GM23338 (cell line): Measurements from ENCODE around the gene RIN3. TPM values are rescaled to one million over a fixed set of nuclear protein-coding genes. Genes with fewer than 3 reads are reported as not detected.

Experiments used
- ATAC-seq: fragments of 200-7000 bp; cut with Tn5 transposase; 3 replicates; pipeline ENCODE4 v1.9.1; 2020
- DNase-seq: peaks from one replicate; pipeline ENCODE4 v3.0.0-alpha.2; 2015; ENCODE audit warnings: low spot score
- H2AFZ ChIP-seq: fragments of 200-600 bp; sonication (generic); 2 replicates; pipeline ENCODE4 v1.8.0; 2016; ENCODE audit warnings: antibody characterized with exemption, mild to moderate bottlenecking, moderate library complexity
- H3F3A ChIP-seq: fragments of 200-600 bp; sonication (generic); replicated peaks from 2 replicates; pipeline ENCODE4 v1.8.0; 2017; ENCODE audit warnings: antibody characterized with exemption, mixed run types, low read depth
- H3K27ac ChIP-seq: fragments of 200-600 bp; sonication (generic); 2 replicates; pipeline ENCODE4 v1.6.1; 2016; ENCODE audit warnings: low read depth
- H3K27me3 ChIP-seq: fragments of 200-600 bp; sonication (generic); 2 replicates; pipeline ENCODE4 v1.8.0; 2016; ENCODE audit warnings: mild to moderate bottlenecking, mixed run types, moderate library complexity; ENCODE audit not compliant: insufficient read depth
- H3K36me3 ChIP-seq: fragments of 200-600 bp; sonication (generic); 2 replicates; pipeline ENCODE4 v1.8.0; 2016; ENCODE audit warnings: mild to moderate bottlenecking; ENCODE audit not compliant: insufficient read depth
- H3K4me1 ChIP-seq: fragments of 200-600 bp; sonication (generic); 2 replicates; pipeline ENCODE4 v1.8.0; 2016; ENCODE audit warnings: mild to moderate bottlenecking, moderate library complexity; ENCODE audit not compliant: insufficient read depth
- H3K4me2 ChIP-seq: fragments of 200-600 bp; sonication (generic); 2 replicates; pipeline ENCODE4 v1.7.1; 2017; ENCODE audit warnings: mixed run types
- H3K4me3 ChIP-seq: fragments of 200-600 bp; sonication (generic); 2 replicates; pipeline ENCODE4 v1.6.1; 2016; ENCODE audit warnings: mixed run types
- H3K79me2 ChIP-seq: fragments of 200-600 bp; sonication (generic); replicated peaks from 2 replicates; pipeline ENCODE4 v1.8.0; 2017; ENCODE audit warnings: mild to moderate bottlenecking; ENCODE audit not compliant: insufficient read depth
- H3K9me2 ChIP-seq: fragments of 200-600 bp; sonication (generic); 2 replicates; pipeline ENCODE4 v1.8.0; 2017; ENCODE audit not compliant: insufficient read depth
- H4K20me1 ChIP-seq: fragments of 200-600 bp; sonication (generic); replicated peaks from 2 replicates; pipeline ENCODE4 v1.8.0; 2017; ENCODE audit warnings: mild to moderate bottlenecking; ENCODE audit not compliant: insufficient read depth
- H3K27ac Mint-ChIP-seq: 2 replicates; pipeline ENCODE4 v1.8.0; 2020; ENCODE audit warnings: inconsistent platforms, mild to moderate bottlenecking, moderate library complexity, mixed read lengths
- H3K27me3 Mint-ChIP-seq: 3 replicates; pipeline ENCODE4 v1.8.0; 2022; ENCODE audit warnings: low read depth, mild to moderate bottlenecking, moderate library complexity, mixed read lengths, inconsistent platforms; ENCODE audit not compliant: insufficient read depth, poor library complexity
- H3K36me3 Mint-ChIP-seq: 3 replicates; pipeline ENCODE4 v1.8.0; 2021; ENCODE audit warnings: low read depth, mild to moderate bottlenecking, inconsistent platforms, moderate library complexity, mixed read lengths
- H3K4me1 Mint-ChIP-seq: 3 replicates; pipeline ENCODE4 v1.8.0; 2020; ENCODE audit warnings: mild to moderate bottlenecking, inconsistent platforms, mixed read lengths
- H3K4me3 Mint-ChIP-seq: 3 replicates; pipeline ENCODE4 v1.8.0; 2021; ENCODE audit warnings: moderate library complexity, mild to moderate bottlenecking, inconsistent platforms, mixed read lengths
- H3K9me3 Mint-ChIP-seq: 3 replicates; pipeline ENCODE4 v1.8.0; 2020; ENCODE audit warnings: moderate library complexity, mild to moderate bottlenecking, inconsistent platforms, mixed read lengths
- CREB1 ChIP-seq: fragments of 250-450 bp; sonication (Bioruptor Pico); IDR thresholded peaks from 2 replicates; pipeline ENCODE4 v1.5.0; 2020; ENCODE audit warnings: low read depth, mild to moderate bottlenecking, moderate library complexity
- CTCF ChIP-seq, 2 experiments: fragments of 200-600 bp in 1 of 2; sonication (generic) in 1 of 2; conservative IDR thresholded peaks; 2 replicates each; pipeline versions ENCODE4 v1.5.1 to v1.6.1; 2016 to 2017; ENCODE audit warnings: antibody characterized with exemption in 2 of 2, low read depth in 2 of 2, mild to moderate bottlenecking in 2 of 2, moderate library complexity in 1 of 2
- ETS1 ChIP-seq: IDR thresholded peaks from 2 replicates; pipeline ENCODE4 v1.6.1; 2016; ENCODE audit warnings: antibody characterized with exemption
- EZH2 ChIP-seq: fragments of 200-600 bp; sonication (generic); IDR thresholded peaks from one replicate; pipeline ENCODE4 v1.8.0; 2017; ENCODE audit warnings: antibody characterized with exemption, mild to moderate bottlenecking, low read depth; ENCODE audit not compliant: unreplicated experiment
- EZH2phosphoT487 ChIP-seq: fragments of 200-600 bp; sonication (generic); IDR thresholded peaks from one replicate; pipeline ENCODE4 v1.8.1; 2018; ENCODE audit warnings: antibody characterized with exemption; ENCODE audit not compliant: unreplicated experiment
- JUNB ChIP-seq: IDR thresholded peaks from one replicate; pipeline ENCODE4 v1.6.1; 2016; ENCODE audit warnings: antibody characterized with exemption; ENCODE audit not compliant: unreplicated experiment
- NANOG ChIP-seq: IDR thresholded peaks from 2 replicates; pipeline ENCODE4 v1.6.1; 2016; ENCODE audit warnings: antibody characterized with exemption, borderline replicate concordance
- POLR2AphosphoS5 ChIP-seq: IDR thresholded peaks from 2 replicates; pipeline ENCODE4 v1.6.1; 2016; ENCODE audit warnings: antibody characterized with exemption, low read depth
- REST ChIP-seq: IDR thresholded peaks from one replicate; pipeline ENCODE4 v1.6.1; 2018; ENCODE audit warnings: antibody characterized with exemption; ENCODE audit not compliant: unreplicated experiment
- STAT1 ChIP-seq: IDR thresholded peaks from one replicate; pipeline ENCODE4 v1.6.1; 2016; ENCODE audit warnings: antibody characterized with exemption; ENCODE audit not compliant: unreplicated experiment
- ZNF114 ChIP-seq: fragments of 250-450 bp; sonication (Bioruptor Pico); IDR thresholded peaks from 2 replicates; pipeline ENCODE4 v1.5.0; 2020; ENCODE audit warnings: mild to moderate bottlenecking, moderate library complexity
- ZNF331 ChIP-seq: fragments of 250-450 bp; sonication (Bioruptor Pico); IDR thresholded peaks from 2 replicates; pipeline ENCODE4 v1.5.0; 2020; ENCODE audit warnings: low read depth, mild to moderate bottlenecking, moderate library complexity
- ZNF462 ChIP-seq: fragments of 250-450 bp; sonication (Bioruptor Pico); IDR thresholded peaks from 2 replicates; pipeline ENCODE4 v1.5.0; 2020; ENCODE audit warnings: mild to moderate bottlenecking, moderate library complexity
- polyA plus RNA-seq: library from polyadenylated mRNA; unstranded; fragments of >200 nt; fragmentation: Nextera tagmentation; extraction: Ambion mirVana; gene quantifications from 2 replicates; pipeline ENCODE4 v1.2.1, GENCODE V29; 2016
- total RNA-seq: library from RNA; depleted of rRNA; stranded (reverse); fragments of >200 nt; shearing (Covaris generic); gene quantifications from 2 replicates; pipeline ENCODE4 v1.2.3, GENCODE V29; 2014

The RIN3 gene
- total and polyA plus RNA-seq, 2 experiments from 2014 or later, result 0.97 to 1.5 TPM

GRCh38 chr14:92609955-92610354, 96.4 kb downstream of the RIN3 start:
- Histone ChIP-seq H3K4me2 (no peak overlapping the region), H3K27ac (no peak overlapping the region), H3K36me3 (no peaks in the 10 kb centered on the region), H3K27me3 (no peaks in the 10 kb centered on the region), H3K9me2 (peaks cover 6% of the 10 kb centered on the region; the same call in 1 of the 2 replicates), H3K4me3 (no peak overlapping the region), H4K20me1 (no peaks in the 10 kb centered on the region), H3K79me2 (no peaks in the 10 kb centered on the region), H3K4me1 (no peaks in the 10 kb centered on the region), H2AFZ (no peak overlapping the region), H3F3A (no peaks in the 10 kb centered on the region)
- TF ChIP-seq CREB1 (no peak), ETS1 (no peak), EZH2phosphoT487 (no peak), CTCF (conservative IDR thresholded peaks at IDR 0.05; ENCODE audit: low read depth in 2 of 2) (no peak), ZNF331 (CRISPR knock-in tag) (no peak), POLR2AphosphoS5 (no peak), ZNF462 (CRISPR knock-in tag) (no peak), ZNF114 (CRISPR knock-in tag) (no peak), STAT1 (no peak), NANOG (no peak), EZH2 (no peak), JUNB (no peak), REST (no peak)
- ATAC-seq (no peak), DNase-seq (no peak)
- Mint-ChIP-seq H3K4me1 (no peaks in the 10 kb centered on the region; the same call in 2 of the 3 replicates), H3K27ac (no peak overlapping the region), H3K9me3 (no peaks in the 10 kb centered on the region), H3K4me3 (no peak overlapping the region), H3K27me3 (peaks cover 7% of the 10 kb centered on the region), H3K36me3 (no peaks in the 10 kb centered on the region)
